C4-2B (cell line): ENCODE measurements around the gene SCFD2.
A peak's percentile ranks its signal among the peaks of the same experiment; 100 is the strongest.
"Not testable (repeated sequence)": the region's sequence is repeated elsewhere in the genome, so short reads cannot be mapped to it uniquely, and the experiment has no call there.

ENCODE experiments used
- H3K27ac ChIP-seq: fragments of 450-650 bp; 2 replicates; pipeline ENCODE4 v1.5.1; 2017
- CTCF ChIP-seq: fragments of 450-650 bp; conservative IDR thresholded peaks from 2 replicates; pipeline ENCODE4 v1.5.1; 2017; ENCODE audit warnings: mild to moderate bottlenecking
- ZFX ChIP-seq: fragments of 450-650 bp; IDR thresholded peaks from 2 replicates; pipeline ENCODE4 v1.6.1; 2017

Gene SCFD2

GRCh38 chr4:53361451-53361850, 4.4 kb downstream of the SCFD2 start:
- TF ChIP-seq CTCF, result no peak
- TF ChIP-seq ZFX, result no peak
- no peak overlapping the region for H3K27ac ChIP-seq

- TF ChIP-seq ZFX, result no peak
- no peak for TF ChIP-seq CTCF
Measured at GRCh38 chr4:53355930-53356521, 9.8 kb downstream of the SCFD2 start.

GRCh38 chr4:53354012-53354722, 11.7 kb downstream of the SCFD2 start:
- TF ChIP-seq ZFX, result no peak
- no peak for TF ChIP-seq CTCF
- no peak overlapping the region for H3K27ac ChIP-seq

More at GRCh38 chr4:53355930-53356521, 9.8 kb downstream of the SCFD2 start:
- H3K27ac ChIP-seq, result no peak overlapping the region

- H3K27ac ChIP-seq, result no peak overlapping the region
- TF ChIP-seq ZFX (no peak), CTCF (no peak)
Measured at GRCh38 chr4:53349091-53349491, 16.8 kb downstream of the SCFD2 start.

- no peak overlapping the region for H3K27ac ChIP-seq
- TF ChIP-seq CTCF, result no peak
- no peak for TF ChIP-seq ZFX
Measured at GRCh38 chr4:53348046-53348445, 17.8 kb downstream of the SCFD2 start.

GRCh38 chr4:53346920-53347852, 18.7 kb downstream of the SCFD2 start:
- no peak for TF ChIP-seq ZFX
- TF ChIP-seq CTCF, result 0 out of 2 replicates have a peak, but pooled peaks have one; percentile 5
- no peak overlapping the region for H3K27ac ChIP-seq

GRCh38 chr4:53346392-53346791, 19.5 kb downstream of the SCFD2 start:
- not testable (repeated sequence) for H3K27ac ChIP-seq

GRCh38 chr4:53340145-53340544, 25.7 kb downstream of the SCFD2 start:
- H3K27ac ChIP-seq, result not testable (repeated sequence)

GRCh38 chr4:53334916-53335315, 30.9 kb downstream of the SCFD2 start:
- not testable (repeated sequence) for H3K27ac ChIP-seq
